Activated CD4-positive, alpha-beta T cell treated with anti-CD3 and anti-CD28 coated beads, Interleukin-2, amount 50 U/mL, for 4 hours (primary cell): ENCODE measurements around the gene RSBN1L.
"Not testable (repeated sequence)": the region's sequence is repeated elsewhere in the genome, so short reads cannot be mapped to it uniquely, and the experiment has no call there.

ENCODE experiments used
- DNase-seq, 2 experiments: peaks; one replicate each; pipeline ENCODE4 v3.0.0-alpha.2; 2020

RSBN1L gene

DNA sequence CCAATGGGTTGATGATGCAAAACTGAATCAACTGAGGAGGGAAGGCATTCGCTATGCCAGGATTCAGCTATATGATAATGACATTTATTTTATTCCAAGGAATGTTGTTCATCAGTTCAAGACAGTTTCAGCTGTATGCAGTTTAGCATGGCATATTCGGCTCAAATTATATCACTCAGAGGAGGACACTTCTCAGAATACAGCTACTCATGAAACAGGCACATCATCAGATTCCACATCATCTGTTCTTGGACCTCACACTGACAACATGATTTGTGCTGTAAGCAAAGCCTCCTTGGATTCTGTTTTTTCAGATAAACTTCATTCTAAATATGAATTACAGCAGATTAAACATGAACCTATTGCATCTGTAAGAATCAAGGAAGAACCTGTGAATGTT is 82.3 kb downstream of the RSBN1L start:
- no peak for DNase-seq

DNA sequence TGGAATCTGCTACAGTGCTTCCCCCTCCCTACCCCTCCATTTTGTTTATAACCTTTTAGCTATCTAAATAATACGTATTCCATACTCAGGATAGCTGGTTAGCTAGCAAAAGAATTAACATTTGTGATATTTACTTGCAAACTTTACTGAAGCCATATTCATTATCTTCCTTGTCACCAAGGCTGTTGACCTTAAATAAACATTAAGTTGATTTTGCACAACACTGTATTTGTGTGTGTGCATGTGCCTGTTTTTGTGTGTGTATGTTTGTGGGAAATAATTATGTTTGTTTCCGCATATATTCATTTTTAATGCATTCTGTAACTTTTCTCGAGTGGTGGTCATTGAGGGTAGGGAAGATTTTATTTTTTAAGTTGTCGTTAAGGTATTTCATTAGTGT is 86.1 kb downstream of the RSBN1L start:
- no peak for DNase-seq

DNA sequence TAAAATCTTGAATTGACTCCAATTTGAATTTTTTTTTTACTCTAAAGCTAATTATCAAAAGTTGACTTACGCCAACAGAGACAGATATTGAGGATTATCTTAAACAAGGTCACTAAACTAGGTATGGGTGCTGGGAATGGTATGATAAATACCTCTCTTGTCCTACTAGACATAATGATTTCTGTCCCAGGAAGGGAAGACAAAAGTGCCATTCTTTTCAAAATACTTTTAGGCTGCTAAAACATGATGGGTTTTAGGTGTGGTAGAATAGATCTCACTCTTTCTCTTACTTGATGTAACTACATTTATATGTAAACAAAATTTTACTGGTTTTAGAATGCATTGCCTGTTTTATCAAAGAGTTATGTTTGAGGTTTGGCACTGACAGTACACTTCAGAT is 86.9 kb downstream of the RSBN1L start:
- no peak for DNase-seq

GRCh38 chr7:77783545-77783944 is 87.3 kb downstream of the RSBN1L start:
- DNase-seq, result no peak

GRCh38 chr7:77784426-77784825 is 88.2 kb downstream of the RSBN1L start:
- DNase-seq, result not testable (repeated sequence)

DNA sequence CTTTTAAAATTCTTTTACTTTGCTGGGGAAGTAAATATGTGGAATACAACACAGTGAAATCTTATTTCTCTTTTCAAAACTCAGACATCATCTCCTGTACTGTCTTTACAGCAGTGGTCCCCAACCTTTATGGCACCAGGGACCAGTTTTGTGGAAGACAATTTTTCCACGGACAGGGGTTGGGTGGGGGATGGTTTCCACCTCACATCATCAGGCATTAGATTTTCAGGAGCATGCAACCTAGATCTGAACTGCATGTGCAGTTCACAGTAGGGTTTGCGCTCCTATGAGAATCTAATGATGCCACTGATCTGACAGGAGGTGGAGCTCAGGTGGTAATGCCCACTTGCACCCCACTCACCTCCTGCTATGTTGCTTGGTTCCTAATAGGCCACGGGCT is 89.8 kb downstream of the RSBN1L start:
- no peak for DNase-seq

- DNase-seq, result no peak
These were observed 90.5 kb downstream of the RSBN1L start for GRCh38 chr7:77786741-77787140.

GRCh38 chr7:77788327-77788902 is 92.2 kb downstream of the RSBN1L start:
- DNase-seq, result no peak

GRCh38 chr7:77791336-77791735 is 95.1 kb downstream of the RSBN1L start:
- no peak for DNase-seq

- no peak for DNase-seq
These were observed 95.7 kb downstream of the RSBN1L start for GRCh38 chr7:77791956-77792355.

- no peak for DNase-seq
These were observed 97.7 kb downstream of the RSBN1L start for GRCh38 chr7:77794000-77794399.

DNA sequence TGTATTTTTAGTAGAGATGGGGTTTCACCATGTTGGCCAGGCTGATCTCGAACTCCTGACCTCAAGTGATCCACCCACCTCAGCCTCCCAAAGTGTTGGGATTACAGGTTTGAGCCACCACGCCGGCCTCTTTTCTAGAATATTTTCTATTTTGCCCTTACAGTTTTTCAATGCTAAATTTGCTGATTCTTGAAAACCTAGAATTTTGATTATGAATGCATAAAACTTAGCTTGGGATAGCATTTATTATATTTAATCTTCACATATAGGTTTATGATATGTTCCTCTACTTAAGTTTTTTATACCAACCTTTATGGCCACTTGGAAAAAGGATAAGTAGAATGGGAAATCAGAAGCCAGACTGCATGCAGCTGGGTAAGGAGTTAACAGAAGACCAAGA is 99.8 kb downstream of the RSBN1L start:
- no peak for DNase-seq

DNA sequence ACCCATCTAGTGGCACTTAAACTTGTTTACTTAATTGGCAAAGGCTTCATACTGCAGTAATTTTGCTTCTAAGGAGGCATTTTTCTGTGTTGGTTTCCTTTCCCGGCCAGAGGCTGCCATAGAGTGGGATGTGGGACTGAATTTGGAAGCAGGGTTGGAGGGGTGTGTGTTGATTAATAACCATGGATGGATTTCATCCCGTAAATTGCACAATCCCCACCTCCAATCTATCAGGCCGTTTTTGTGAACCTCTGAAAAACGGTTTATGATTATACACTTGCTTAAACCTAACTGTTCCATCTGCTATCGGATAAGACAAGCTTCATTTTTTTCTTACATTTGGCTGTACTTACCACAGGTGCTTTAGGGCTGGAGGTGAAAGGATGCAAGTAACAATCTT is 100.7 kb downstream of the RSBN1L start:
- no peak for DNase-seq

- peak in 1 of 2 experiments; percentile 15 for DNase-seq
These were observed 101.6 kb downstream of the RSBN1L start for GRCh38 chr7:77797734-77798393.

DNA sequence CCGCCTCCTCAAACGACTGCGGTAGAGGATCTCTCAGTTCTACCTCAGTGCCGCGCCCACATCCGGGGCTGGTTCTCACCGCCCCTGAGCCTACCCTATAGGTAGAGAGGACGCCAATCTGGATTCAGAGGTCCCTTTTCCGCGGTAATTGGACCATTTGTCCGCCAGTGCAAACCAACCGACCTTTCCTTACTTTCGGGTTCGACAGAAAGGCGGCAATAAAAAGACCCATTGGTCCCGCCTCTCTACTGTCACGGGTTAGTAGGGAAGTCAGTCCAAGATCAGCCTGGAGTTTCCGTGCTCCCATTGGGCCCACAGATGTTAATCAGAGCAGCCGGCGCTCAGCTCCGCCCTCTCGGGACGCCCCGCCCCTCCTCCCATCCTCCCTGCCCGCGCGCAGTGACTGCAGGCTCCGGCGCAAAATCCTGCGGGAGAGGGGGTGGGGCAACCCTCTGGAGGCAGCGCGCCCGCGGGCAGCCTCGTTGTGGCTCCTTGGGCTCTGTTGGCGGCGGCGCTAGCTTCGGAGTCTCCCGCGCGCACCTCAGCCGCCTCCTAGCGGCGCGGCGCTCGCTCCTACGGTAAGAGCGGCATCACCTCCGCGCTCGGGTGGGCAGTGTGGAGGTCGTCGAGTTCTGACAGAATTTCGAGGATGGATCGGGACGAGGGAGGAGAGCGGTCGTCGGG is 102.3 kb downstream of the RSBN1L start, which contains the start of the genes PHTF2 and TMEM60:
TSS of gene PHTF2 (plus strand) at position 380 of the 684 bp plus-strand sequence.
TSS of gene TMEM60 (minus strand) at position 41 of the 684 bp plus-strand sequence. CDS start 4,061 bp downstream, outside the sequence.
- peak; percentile 88 to 90 for DNase-seq

DNA sequence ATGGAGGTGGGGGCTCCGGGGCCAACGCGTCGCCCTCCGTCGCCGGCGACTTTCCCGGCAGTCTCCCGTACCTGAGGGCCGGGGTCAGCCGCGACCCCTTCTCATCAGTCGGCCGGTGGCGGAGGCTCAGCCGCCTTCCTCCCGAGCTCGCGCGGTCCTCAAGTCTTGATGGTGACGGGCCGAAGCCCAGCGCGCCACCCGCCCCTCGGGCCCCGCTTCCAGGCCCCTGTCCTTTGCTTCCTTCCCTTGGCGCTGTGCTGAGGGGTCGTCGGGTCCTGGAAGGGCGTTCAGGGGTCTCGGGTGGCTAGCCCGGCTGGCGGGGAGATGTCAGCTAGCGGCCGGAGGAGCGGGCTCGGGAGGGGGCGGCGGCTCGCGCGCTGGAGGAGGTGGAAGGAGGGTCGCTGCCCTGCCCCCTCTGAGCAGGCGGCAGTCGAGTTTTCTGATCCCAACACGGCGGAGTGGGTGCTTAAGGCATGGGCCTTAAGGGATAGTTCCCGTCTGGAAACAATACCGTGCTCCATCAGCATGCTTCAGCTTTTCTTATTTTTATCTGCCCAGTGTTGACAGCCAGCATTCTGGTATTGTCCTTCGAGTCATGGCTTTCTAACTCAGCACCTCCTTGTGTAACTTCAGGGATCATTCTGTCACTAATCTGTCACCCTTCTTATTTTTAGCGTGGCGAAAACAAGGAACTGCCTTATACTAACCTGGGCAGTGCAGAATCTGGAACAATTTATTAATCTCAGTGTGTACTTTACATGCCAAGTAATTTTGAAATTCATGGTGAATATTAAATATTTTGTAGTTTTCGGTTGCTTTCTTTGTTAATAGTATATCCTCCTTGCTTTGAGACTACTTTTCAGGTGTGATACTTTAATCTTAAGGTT is 103.1 kb downstream of the RSBN1L start:
- DNase-seq, result peak in 1 of 2 experiments; percentile 8

DNA sequence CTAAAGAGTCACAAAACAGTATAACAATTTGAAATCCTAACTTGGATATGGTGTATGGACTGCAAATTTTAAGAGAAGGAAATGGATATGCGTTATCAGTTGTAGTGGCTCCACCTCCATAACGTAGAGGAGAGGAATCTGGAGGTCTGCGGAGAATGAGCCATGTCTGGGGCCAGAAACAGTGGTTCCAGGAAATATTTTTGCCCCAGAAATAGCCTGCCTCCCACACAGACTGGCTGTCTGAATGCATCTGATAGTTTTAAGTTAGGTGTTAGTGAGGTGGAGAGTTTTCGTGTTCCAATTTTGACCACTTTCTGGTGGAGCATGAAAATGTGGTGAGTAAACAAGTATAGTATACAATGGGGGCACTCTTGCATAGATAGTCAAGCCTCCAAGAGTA is 103.9 kb downstream of the RSBN1L start:
- DNase-seq, result no peak

DNA sequence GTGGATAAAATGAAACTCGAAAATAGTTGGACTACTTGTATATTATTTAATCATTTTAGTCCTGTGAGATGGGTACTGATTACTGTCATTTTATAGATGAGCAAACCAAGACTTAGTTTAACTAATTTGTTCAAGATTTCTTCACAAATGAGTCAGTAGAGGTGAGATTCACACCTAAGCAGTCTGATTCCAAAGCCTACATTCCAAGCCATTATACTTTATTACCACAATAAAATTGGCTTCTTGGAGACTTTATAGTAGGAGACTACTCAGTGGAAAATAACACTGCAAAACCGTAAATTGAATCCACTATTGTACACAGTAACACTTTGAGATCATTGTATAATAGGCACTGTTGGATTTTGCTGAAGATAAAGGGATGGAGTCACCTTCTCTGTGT is 104.5 kb downstream of the RSBN1L start:
- DNase-seq, result no peak

DNA sequence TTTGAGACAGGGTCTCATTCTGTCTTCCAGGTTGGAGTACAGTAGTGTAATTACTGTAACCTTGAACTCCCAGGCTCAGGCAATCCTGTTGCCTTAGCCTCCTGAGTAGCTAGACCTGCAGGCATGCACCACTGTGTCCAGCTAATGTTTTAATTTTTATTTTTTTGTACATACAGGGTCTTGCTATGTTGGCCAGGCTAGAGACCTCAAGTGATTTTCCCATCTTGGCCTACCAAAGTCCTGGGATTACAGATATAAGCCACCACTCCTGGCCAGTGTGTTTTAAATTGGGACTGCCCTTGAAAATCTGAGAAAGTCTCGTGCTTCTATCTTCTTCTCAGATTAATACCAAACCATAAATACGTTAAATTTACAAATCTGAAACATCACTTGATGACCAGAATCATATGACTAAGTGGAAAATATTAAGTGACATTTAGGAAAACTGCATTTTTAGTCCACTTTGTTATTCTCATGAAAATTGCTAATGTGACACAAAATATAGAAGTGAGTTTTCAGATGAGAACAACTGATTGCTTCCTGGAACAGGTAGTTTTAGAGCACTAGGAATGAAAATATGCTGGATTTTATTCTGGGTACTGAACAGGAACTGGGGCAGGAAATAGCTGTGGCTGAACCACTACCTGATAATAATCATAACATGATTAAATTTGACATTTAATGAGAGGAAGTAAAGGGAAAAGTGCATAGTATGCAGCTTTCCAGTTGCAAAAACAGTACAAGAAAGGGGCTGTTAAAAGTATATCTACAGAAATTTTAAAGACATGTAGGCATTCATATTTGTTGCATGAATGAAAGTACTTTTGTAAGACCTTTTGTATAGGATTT is 106.5 kb downstream of the RSBN1L start:
- DNase-seq, result no peak

GRCh38 chr7:77806425-77806824 is 110.2 kb downstream of the RSBN1L start:
- DNase-seq, result no peak

GRCh38 chr7:77808517-77808916 is 112.3 kb downstream of the RSBN1L start:
- DNase-seq, result no peak
